PC-3 (cell line): Measurements from ENCODE around the gene SMG9. TPM values are rescaled to one million over a fixed set of nuclear protein-coding genes. Genes with fewer than 3 reads are reported as not detected.

Experiments used
- ATAC-seq: fragments of 200-7000 bp; cut with Tn5 transposase; 2 replicates; pipeline ENCODE4 v1.9.1; 2020; ENCODE audit warnings: mild to moderate bottlenecking, moderate library complexity
- BruUV-seq: library from RNA; stranded (reverse); fragments of 400-500 nt; replicated peaks from 2 replicates; lab custom pipeline; 2021; lab: Mats Ljungman, UMichigan
- CTCF ChIA-PET: fragments of 300-600 bp; sonication (Branson Sonifier 250); formaldehyde crosslinking; loops from one replicate; lab custom pipeline; 2022; ENCODE audit warnings: antibody characterized with exemption; lab: Charles Lee
- POLR2A ChIA-PET: fragments of 300-600 bp; sonication (Branson Sonifier 250); formaldehyde crosslinking; loops from one replicate; lab custom pipeline; 2022; ENCODE audit warnings: antibody characterized with exemption; ENCODE audit not compliant: unreplicated experiment; lab: Charles Lee
- DNase-seq: peaks from one replicate; pipeline ENCODE4 v3.0.0-alpha.2; 2015
- H2AFZ ChIP-seq: fragments of 300-600 bp; sonication (generic); 2 replicates; pipeline ENCODE4 v1.6.0; 2016; ENCODE audit warnings: antibody characterized with exemption, low read length
- H3F3A ChIP-seq: fragments of 300-600 bp; sonication (generic); one replicate; pipeline ENCODE4 v1.6.0; 2017; ENCODE audit warnings: antibody characterized with exemption, low read length, control low read depth, mild to moderate bottlenecking; ENCODE audit not compliant: unreplicated experiment
- H3K27ac ChIP-seq: fragments of 300-600 bp; sonication (generic); 2 replicates; pipeline ENCODE4 v1.5.1; 2016; ENCODE audit warnings: mild to moderate bottlenecking, low read length
- H3K27me3 ChIP-seq: fragments of 300-600 bp; sonication (generic); 2 replicates; pipeline ENCODE4 v1.6.1; 2016; ENCODE audit warnings: low read length, mixed read lengths
- H3K36me3 ChIP-seq: fragments of 300-600 bp; sonication (generic); 2 replicates; pipeline ENCODE4 v1.6.1; 2016; ENCODE audit warnings: low read depth, mixed run types, low read length, mixed read lengths
- H3K4me1 ChIP-seq: fragments of 300-600 bp; sonication (generic); 2 replicates; pipeline ENCODE4 v1.5.1; 2016; ENCODE audit warnings: low read length; ENCODE audit not compliant: insufficient read depth
- H3K4me2 ChIP-seq: fragments of 300-600 bp; sonication (generic); 2 replicates; pipeline ENCODE4 v1.6.0; 2016; ENCODE audit warnings: low read length
- H3K4me3 ChIP-seq: fragments of 300-600 bp; sonication (generic); 2 replicates; pipeline ENCODE4 v1.5.1; 2016; ENCODE audit warnings: mild to moderate bottlenecking, low read length, mixed read lengths
- H3K79me2 ChIP-seq: fragments of 300-600 bp; sonication (generic); 2 replicates; pipeline ENCODE4 v1.6.1; 2017; ENCODE audit warnings: low read length, mixed read lengths
- H3K9ac ChIP-seq: fragments of 300-600 bp; sonication (generic); 2 replicates; pipeline ENCODE4 v1.6.0; 2016; ENCODE audit warnings: mild to moderate bottlenecking, low read length
- H3K9me2 ChIP-seq: fragments of 300-600 bp; sonication (generic); replicated peaks from 2 replicates; pipeline ENCODE4 v1.6.1; 2016; ENCODE audit warnings: mixed run types, low read length, mixed read lengths
- H3K9me3 ChIP-seq: fragments of 300-600 bp; sonication (generic); 2 replicates; pipeline ENCODE4 v1.6.1; 2016; ENCODE audit warnings: low read length, mixed read lengths
- H4K20me1 ChIP-seq: fragments of 300-600 bp; sonication (generic); 2 replicates; pipeline ENCODE4 v1.6.1; 2016; ENCODE audit warnings: low read length, mixed read lengths
- CTCF ChIP-seq: fragments of 300-600 bp; sonication (generic); conservative IDR thresholded peaks from 2 replicates; pipeline ENCODE4 v1.5.1; 2017; ENCODE audit warnings: antibody characterized with exemption, low read depth, mild to moderate bottlenecking, low read length
- EZH2 ChIP-seq: fragments of 300-600 bp; sonication (generic); IDR thresholded peaks from one replicate; pipeline ENCODE4 v1.6.1; 2017; ENCODE audit warnings: antibody characterized with exemption, mild to moderate bottlenecking, low read length; ENCODE audit not compliant: unreplicated experiment
- EZH2phosphoT487 ChIP-seq: fragments of 300-600 bp; sonication (generic); IDR thresholded peaks from 2 replicates; pipeline ENCODE4 v1.6.1; 2018; ENCODE audit warnings: mild to moderate bottlenecking, antibody characterized with exemption, low read length, borderline replicate concordance
- intact Hi-C: fragments of 100-400 bp; cut with micrococcal nuclease; formaldehyde crosslinking; loops from 2 replicates; pipeline ENCODE4 v1.9.0; 2023
- total RNA-seq: library from RNA; depleted of rRNA; stranded (reverse); fragments of >200 nt; gene quantifications from 2 replicates; pipeline ENCODE4 v1.2.3, GENCODE V29; 2014

Gene SMG9
- total RNA-seq, 1 experiment from 2014 or later: 48.8 TPM

- ChIA-PET POLR2A (no interaction called here), CTCF (no interaction called here)
- Histone ChIP-seq H3K9me2 (no peaks in the 10 kb centered on the region), H3K27me3 (no peaks in the 10 kb centered on the region), H3K9me3 (no peaks in the 10 kb centered on the region), H3K79me2 (no peaks in the 10 kb centered on the region), H3F3A (no peaks in the 10 kb centered on the region), H4K20me1 (no peaks in the 10 kb centered on the region), H3K9ac (no peak overlapping the region), H3K4me1 (no peaks in the 10 kb centered on the region), H2AFZ (no peak overlapping the region), H3K27ac (no peak overlapping the region), H3K36me3 (no peaks in the 10 kb centered on the region), H3K4me3 (no peak overlapping the region), H3K4me2 (no peak overlapping the region)
- BruUV-seq: no TSS peak
- ATAC-seq: no peak
- peak; percentile 10 for DNase-seq
- intact Hi-C loops: no loop called here
- TF ChIP-seq CTCF (peak; percentile 52), EZH2phosphoT487 (no peak), EZH2 (no peak)
Measured at GRCh38 chr19:43723588-43723987, 31.2 kb downstream of the SMG9 start.

- H3K27me3 ChIP-seq: no peaks in the 10 kb centered on the region
- no peak overlapping the region for H3K4me3 ChIP-seq
- H3K9me3 ChIP-seq: no peaks in the 10 kb centered on the region
- no peaks in the 10 kb centered on the region for H3K36me3 ChIP-seq
- intact Hi-C loops: no loop called here
- H3K9ac ChIP-seq: no peak overlapping the region
- H3F3A ChIP-seq: no peaks in the 10 kb centered on the region
- no peaks in the 10 kb centered on the region for H4K20me1 ChIP-seq
- H3K4me1 ChIP-seq: no peaks in the 10 kb centered on the region
- DNase-seq (no peak), ATAC-seq (no peak)
- H2AFZ ChIP-seq: no peak overlapping the region
- no peaks in the 10 kb centered on the region for H3K79me2 ChIP-seq
- POLR2A ChIA-PET: interaction anchor here (0.6 to 1.0 kb wide), 3 partner anchors 47 to 53 kb away, joined by 4 to 23 read pairs (median 7); no protein-coding TSS in a partner anchor
- no peak overlapping the region for H3K4me2 ChIP-seq
- no peaks in the 10 kb centered on the region for H3K9me2 ChIP-seq
- CTCF ChIA-PET: interaction anchor here (1.0 kb wide), 1 partner anchor 53 kb away, joined by 6 read pairs; no protein-coding TSS in a partner anchor
- H3K27ac ChIP-seq: no peak overlapping the region
- no TSS peak for BruUV-seq
- TF ChIP-seq EZH2phosphoT487: no peak
- no peak for TF ChIP-seq CTCF
- TF ChIP-seq EZH2: no peak
Measured at GRCh38 chr19:43721469-43722048, 33.2 kb downstream of the SMG9 start.

- BruUV-seq: no TSS peak
- Histone ChIP-seq H2AFZ (no peak overlapping the region), H3K4me3 (no peak overlapping the region), H3K9ac (no peak overlapping the region), H3K27ac (no peak overlapping the region), H3F3A (no peaks in the 10 kb centered on the region), H3K9me3 (no peaks in the 10 kb centered on the region), H3K4me1 (no peaks in the 10 kb centered on the region), H3K9me2 (no peaks in the 10 kb centered on the region), H4K20me1 (no peaks in the 10 kb centered on the region), H3K36me3 (no peaks in the 10 kb centered on the region), H3K79me2 (no peaks in the 10 kb centered on the region), H3K27me3 (no peaks in the 10 kb centered on the region), H3K4me2 (no peak overlapping the region)
- ChIA-PET CTCF (interaction anchor here (1.0 kb wide), 1 partner anchor 53 kb away, joined by 6 read pairs; no protein-coding TSS in a partner anchor), POLR2A (interaction anchor here (1.0 kb wide), 1 partner anchor 53 kb away, joined by 7 read pairs; no protein-coding TSS in a partner anchor)
- no peak for ATAC-seq
- intact Hi-C loops: no loop called here
- TF ChIP-seq CTCF: no peak
- no peak for TF ChIP-seq EZH2phosphoT487
- TF ChIP-seq EZH2: no peak
- no peak for DNase-seq
Measured at GRCh38 chr19:43720936-43721335, 33.8 kb downstream of the SMG9 start.
